Measurements from ENCODE around the gene MIER2. TPM values are rescaled to one million over a fixed set of nuclear protein-coding genes. Genes with fewer than 3 reads are reported as not detected.

MIER2 gene
- total and polyA plus RNA-seq, 2 donors from 2014 or later = 18.4 to 23.4 TPM

DNA sequence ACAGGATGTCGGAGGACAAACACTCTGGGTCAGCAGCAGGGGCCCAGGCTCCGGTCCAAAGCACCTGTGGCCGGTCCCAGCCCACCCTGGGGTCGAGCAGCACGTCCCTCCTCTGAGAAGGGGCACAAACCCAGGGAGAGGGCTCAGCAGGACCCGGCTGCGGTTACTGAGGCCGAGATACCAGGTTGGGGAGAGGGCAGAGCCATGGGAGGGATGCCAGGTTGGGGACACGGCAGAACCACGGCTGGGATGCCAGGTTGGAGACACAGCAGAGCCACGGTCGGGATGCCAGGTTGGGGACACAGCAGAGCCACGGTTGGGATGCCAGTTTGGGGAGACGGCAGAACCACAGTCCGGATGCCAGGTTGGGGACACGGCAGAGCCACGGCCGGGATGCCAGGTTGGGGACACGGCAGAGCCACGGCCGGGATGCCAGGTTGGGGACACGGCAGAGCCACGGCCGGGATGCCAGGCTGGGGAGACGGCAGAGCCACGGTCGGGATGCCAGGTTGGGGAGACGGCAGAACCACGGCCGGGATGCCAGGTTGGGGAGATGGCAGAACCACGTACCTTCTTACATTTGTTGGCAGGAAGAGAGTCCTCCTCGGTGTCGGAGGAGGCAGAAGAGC, 18.5 kb downstream of the MIER2 start:
- peak in 1 of 5 donors; percentile 69 for DNase-seq
- H3K9me3 ChIP-seq (ENCODE audit: control insufficient read depth in 2 of 3, insufficient read depth in 1 of 3, low read length in 3 of 3) = peaks cover 0 to 10% (median 9%) of the 10 kb centered on the region in 3 donors
- no peaks in the 10 kb centered on the region for H3K27me3 ChIP-seq (ENCODE audit: control insufficient read depth, insufficient read depth, low read length)
- TF ChIP-seq, protein P1, sequence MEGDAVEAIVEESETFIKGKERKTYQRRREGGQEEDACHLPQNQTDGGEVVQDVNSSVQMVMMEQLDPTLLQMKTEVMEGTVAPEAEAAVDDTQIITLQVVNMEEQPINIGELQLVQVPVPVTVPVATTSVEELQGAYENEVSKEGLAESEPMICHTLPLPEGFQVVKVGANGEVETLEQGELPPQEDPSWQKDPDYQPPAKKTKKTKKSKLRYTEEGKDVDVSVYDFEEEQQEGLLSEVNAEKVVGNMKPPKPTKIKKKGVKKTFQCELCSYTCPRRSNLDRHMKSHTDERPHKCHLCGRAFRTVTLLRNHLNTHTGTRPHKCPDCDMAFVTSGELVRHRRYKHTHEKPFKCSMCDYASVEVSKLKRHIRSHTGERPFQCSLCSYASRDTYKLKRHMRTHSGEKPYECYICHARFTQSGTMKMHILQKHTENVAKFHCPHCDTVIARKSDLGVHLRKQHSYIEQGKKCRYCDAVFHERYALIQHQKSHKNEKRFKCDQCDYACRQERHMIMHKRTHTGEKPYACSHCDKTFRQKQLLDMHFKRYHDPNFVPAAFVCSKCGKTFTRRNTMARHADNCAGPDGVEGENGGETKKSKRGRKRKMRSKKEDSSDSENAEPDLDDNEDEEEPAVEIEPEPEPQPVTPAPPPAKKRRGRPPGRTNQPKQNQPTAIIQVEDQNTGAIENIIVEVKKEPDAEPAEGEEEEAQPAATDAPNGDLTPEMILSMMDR (IDR thresholded peaks at IDR 0.05; ENCODE audit: borderline replicate concordance, extremely low read depth, insufficient read depth) = no peak
- no peaks in the 10 kb centered on the region for H3K4me1 ChIP-seq (ENCODE audit: control insufficient read depth in 2 of 3, insufficient read depth in 2 of 3, low read depth in 1 of 3, low read length in 3 of 3)
- H3K36me3 ChIP-seq (ENCODE audit: control insufficient read depth in 2 of 3, insufficient read depth in 3 of 3, low read length in 3 of 3) = peaks cover 19 to 49% (median 21%) of the 10 kb centered on the region in 3 donors
- intact Hi-C loops (cut with DNase I) = no loop called here
- no peak overlapping the region for H3K9ac ChIP-seq (ENCODE audit: low read length in 3 of 3)
- H3K27ac ChIP-seq (ENCODE audit: low read depth in 2 of 2, low read length in 2 of 2) = no peak overlapping the region
- H3K4me3 ChIP-seq (ENCODE audit: low read length in 3 of 3) = no peak overlapping the region
- no peak for FAIRE-seq

DNA sequence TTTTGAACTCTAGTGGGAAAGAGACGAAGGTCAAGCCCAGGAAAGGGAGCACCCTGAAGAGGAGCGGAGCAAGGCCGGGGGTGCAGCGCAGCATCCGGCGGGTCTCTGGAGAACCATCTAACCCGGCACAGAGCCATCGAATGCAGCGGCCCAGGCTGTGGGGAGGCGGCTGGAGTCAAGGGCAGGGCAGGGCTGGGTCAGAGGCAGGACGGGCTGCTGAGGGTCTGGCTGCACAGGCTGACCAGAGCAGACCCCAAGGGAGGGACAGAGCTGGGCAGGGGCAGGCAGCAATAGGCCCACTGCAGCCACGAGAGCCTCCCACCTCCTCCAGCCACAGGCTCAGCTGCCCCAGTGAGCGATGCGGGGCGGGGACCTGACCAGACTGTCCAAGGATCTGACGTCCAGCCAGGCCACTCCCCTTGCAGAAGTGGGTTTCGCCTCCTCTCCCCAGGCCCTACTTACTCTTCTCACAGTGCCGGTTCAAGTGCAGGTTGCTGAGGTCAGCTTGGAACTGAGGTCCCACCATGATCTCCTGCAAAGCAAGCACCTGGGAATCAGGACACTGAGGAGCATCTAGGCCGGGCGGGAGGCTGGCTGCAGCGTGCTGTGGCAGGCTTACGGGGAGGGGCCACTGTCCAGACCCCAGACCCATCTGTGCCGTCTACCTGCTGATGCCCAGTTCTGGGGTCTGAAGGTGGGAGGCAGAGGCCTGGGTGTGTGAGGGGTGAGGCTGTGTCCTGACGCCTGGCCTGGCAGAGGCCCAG, 19.2 kb downstream of the MIER2 start:
- intact Hi-C loops (cut with DNase I) = no loop called here
- H3K4me1 ChIP-seq (ENCODE audit: control insufficient read depth in 2 of 3, insufficient read depth in 2 of 3, low read depth in 1 of 3, low read length in 3 of 3) = no peaks in the 10 kb centered on the region
- TF ChIP-seq, protein P1 (IDR thresholded peaks at IDR 0.05; ENCODE audit: borderline replicate concordance, extremely low read depth, insufficient read depth) = no peak
- no peak overlapping the region for H3K4me3 ChIP-seq (ENCODE audit: low read length in 3 of 3)
- H3K27ac ChIP-seq (ENCODE audit: low read depth in 2 of 2, low read length in 2 of 2) = no peak overlapping the region
- peak in 1 of 5 donors; percentile 58 for DNase-seq
- H3K9me3 ChIP-seq (ENCODE audit: control insufficient read depth in 2 of 3, insufficient read depth in 1 of 3, low read length in 3 of 3) = peaks cover 0 to 14% (median 9%) of the 10 kb centered on the region in 3 donors
- no peak overlapping the region for H3K9ac ChIP-seq (ENCODE audit: low read length in 3 of 3)
- no peak for FAIRE-seq
- no peaks in the 10 kb centered on the region for H3K27me3 ChIP-seq (ENCODE audit: control insufficient read depth, insufficient read depth, low read length)
- H3K36me3 ChIP-seq (ENCODE audit: control insufficient read depth in 2 of 3, insufficient read depth in 3 of 3, low read length in 3 of 3) = peaks cover 21 to 48% (median 21%) of the 10 kb centered on the region in 3 donors

DNA sequence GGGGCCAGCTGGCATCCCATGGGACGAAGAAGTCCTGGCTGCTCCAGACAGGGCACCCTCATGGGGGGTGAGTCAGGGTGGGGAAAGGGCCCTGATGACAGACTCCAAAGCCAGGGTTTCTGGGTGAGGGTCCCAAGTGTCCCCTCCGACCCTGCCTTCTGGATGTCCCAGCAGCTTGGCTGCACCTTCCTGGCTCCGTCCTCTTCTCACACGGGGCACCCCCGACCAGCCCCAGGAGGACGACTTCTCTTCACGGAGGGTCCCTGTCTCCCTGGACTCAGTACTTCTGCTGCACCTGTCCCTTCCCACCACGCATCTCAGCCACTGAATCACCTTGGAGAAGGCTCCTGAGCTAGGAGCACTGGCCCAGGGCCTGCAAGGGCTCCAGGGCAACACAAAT, 19.9 kb downstream of the MIER2 start:
- Histone ChIP-seq H3K9ac (ENCODE audit: low read length in 3 of 3) (no peak overlapping the region), H3K27me3 (ENCODE audit: control insufficient read depth, insufficient read depth, low read length) (no peaks in the 10 kb centered on the region), H3K36me3 (ENCODE audit: control insufficient read depth in 2 of 3, insufficient read depth in 3 of 3, low read length in 3 of 3) (peaks cover 20 to 48% (median 21%) of the 10 kb centered on the region in 3 donors), H3K27ac (ENCODE audit: low read depth in 2 of 2, low read length in 2 of 2) (no peak overlapping the region), H3K4me3 (ENCODE audit: low read length in 3 of 3) (no peak overlapping the region), H3K9me3 (ENCODE audit: control insufficient read depth in 2 of 3, insufficient read depth in 1 of 3, low read length in 3 of 3) (peaks cover 0 to 14% (median 8%) of the 10 kb centered on the region in 3 donors), H3K4me1 (ENCODE audit: control insufficient read depth in 2 of 3, insufficient read depth in 2 of 3, low read depth in 1 of 3, low read length in 3 of 3) (no peaks in the 10 kb centered on the region)
- TF ChIP-seq, protein P1 (IDR thresholded peaks at IDR 0.05; ENCODE audit: borderline replicate concordance, extremely low read depth, insufficient read depth) = no peak
- peak in 1 of 5 donors; percentile 61 for DNase-seq
- FAIRE-seq = no peak
- intact Hi-C loops (cut with DNase I) = no loop called here

Measured in kidney (tissue), 14 donors.